Smooth muscle cell of the umbilical artery (primary cell): ENCODE data around the gene ATPAF2. TPM values are rescaled to one million over a fixed set of nuclear protein-coding genes. Genes with fewer than 3 reads are reported as not detected.

Experiments used
- total RNA-seq: library from RNA; depleted of rRNA; stranded (reverse); fragments of >200 nt; gene quantifications from 2 replicates; pipeline ENCODE4 v1.2.3, GENCODE V29; 2014

ATPAF2 gene
- total RNA-seq = 15.4 and 16.0 TPM in 2 replicates

GRCh38 chr17:18038861-18039534, at the start of gene ATPAF2, which contains the start of gene GID4:
ATPAF2 (minus strand) TSS chr17:18039168; CDS start chr17:18039013, 155 bp downstream.
GID4 (plus strand) TSS chr17:18039408; CDS start chr17:18039465, 57 bp downstream.

GRCh38 chr17:18087610-18088491, 48.9 kb upstream of the ATPAF2 start, which contains the start of gene DRG2:
DRG2 (plus strand) TSS chr17:18087948; CDS start chr17:18088024, 76 bp downstream.

GRCh38 chr17:17972126-17972951, 66.6 kb downstream of the ATPAF2 start, which contains the start of the genes DRC3 and TOM1L2:
DRC3 (plus strand) TSS chr17:17972862; CDS start chr17:17977599, 4,737 bp downstream.
TOM1L2 (minus strand) TSS chr17:17972400; CDS start chr17:17972313, 87 bp downstream.

Other genes starting within 250 kb of the ATPAF2 start
- 55.1 and 62.4 TPM in 2 replicates for gene SREBF1, start 202.2 kb downstream of the ATPAF2 start, total RNA-seq
- gene TOM1L2, start 66.8 kb downstream of the ATPAF2 start, total RNA-seq = 19.9 and 33.6 TPM in 2 replicates
- 0.37 and 0.59 TPM in 2 replicates for gene DRC3, start 66.3 kb downstream of the ATPAF2 start, total RNA-seq
- gene GID4, start 240 bp upstream of the ATPAF2 start, total RNA-seq = 8.9 and 9.2 TPM in 2 replicates
- gene DRG2, start 48.8 kb upstream of the ATPAF2 start, total RNA-seq = 31.2 and 40.7 TPM in 2 replicates
- gene MYO15A, start 69.6 kb upstream of the ATPAF2 start, total RNA-seq = 1.2 and 1.3 TPM in 2 replicates
- 129 TPM in 2 replicates for gene ALKBH5, start 144.7 kb upstream of the ATPAF2 start, total RNA-seq
- 49.6 and 50.1 TPM in 2 replicates for gene LLGL1, start 186.5 kb upstream of the ATPAF2 start, total RNA-seq
- gene FLII, start 219.6 kb upstream of the ATPAF2 start, total RNA-seq = 175 and 363 TPM in 2 replicates
- gene MIEF2, start 221.5 kb upstream of the ATPAF2 start, total RNA-seq = 19.9 and 20.5 TPM in 2 replicates